B cell (primary cell): ENCODE results near the gene WTIP. TPM values are rescaled to one million over a fixed set of nuclear protein-coding genes. Genes with fewer than 3 reads are reported as not detected.

Source experiments
- ATAC-seq: fragments of 200-7000 bp; cut with Tn5 transposase; one replicate; pipeline ENCODE4 v1.10.0; 2021; ENCODE audit warnings: low read depth, mild to moderate bottlenecking, moderate number of reproducible peaks, moderate library complexity
- CTCF ChIA-PET: fragments of 350-600 bp; sonication (Branson Sonifier 250); formaldehyde crosslinking; loops from one replicate; lab custom pipeline; 2021; ENCODE audit warnings: antibody characterized with exemption, inconsistent platforms; lab: Charles Lee
- POLR2A ChIA-PET: fragments of 350-600 bp; sonication (Branson Sonifier 250); formaldehyde crosslinking; loops from one replicate; lab custom pipeline; 2021; ENCODE audit warnings: antibody characterized with exemption; lab: Charles Lee
- DNase-seq: peaks from one replicate; pipeline ENCODE4 v3.0.0; 2013
- H2AFZ ChIP-seq: 2 replicates; pipeline ENCODE4 v1.6.1; 2012; ENCODE audit warnings: mild to moderate bottlenecking, low read depth, low read length; ENCODE audit not compliant: insufficient read depth, poor library complexity, severe bottlenecking
- H3K27ac ChIP-seq, 2 donors: 1 replicate in 1 of 2; 2 replicates in 1 of 2; pipeline ENCODE4 v1.5.1; 2012 to 2013; ENCODE audit warnings: low read length in 2 of 2, mild to moderate bottlenecking in 2 of 2, moderate library complexity in 1 of 2
- H3K27me3 ChIP-seq, 4 experiments: fragments of 200-600 bp in 1 of 4; sonication (generic) in 1 of 4; replicated peaks in 1 of 4; 1 replicate in 2 of 4; 2 replicates in 2 of 4; pipeline versions ENCODE4 v1.6.1 to v1.7.0; 2013 to 2016; ENCODE audit warnings: low read length in 3 of 4, mild to moderate bottlenecking in 2 of 4, mixed read lengths in 1 of 4, moderate library complexity in 1 of 4; ENCODE audit not compliant: insufficient read depth in 4 of 4, control insufficient read depth in 3 of 4; ENCODE audit errors: control extremely low read depth in 1 of 4
- H3K36me3 ChIP-seq, 2 experiments: replicated peaks in 1 of 2; 1 replicate in 1 of 2; 2 replicates in 1 of 2; pipeline versions ENCODE4 v1.6.1 to v1.7.1; 2013; ENCODE audit warnings: low read length in 1 of 2; ENCODE audit not compliant: insufficient read depth in 2 of 2, control insufficient read depth in 1 of 2; ENCODE audit errors: control extremely low read depth in 1 of 2, extremely low read depth in 1 of 2
- H3K4me1 ChIP-seq, 2 donors: fragments of 200-600 bp in 1 of 2; sonication (generic) in 1 of 2; 1 replicate in 1 of 2; 2 replicates in 1 of 2; pipeline versions ENCODE4 v1.5.1 to v1.6.1; 2013 to 2017; ENCODE audit warnings: low read length in 2 of 2; ENCODE audit not compliant: control insufficient read depth in 2 of 2, insufficient read depth in 2 of 2
- H3K4me2 ChIP-seq: replicated peaks from 2 replicates; pipeline ENCODE3; 2012; ENCODE audit warnings: mild to moderate bottlenecking, low read depth, low read length; ENCODE audit not compliant: poor library complexity, severe bottlenecking
- H3K4me3 ChIP-seq, 5 experiments: fragments of 200-600 bp in 1 of 5; sonication (generic) in 1 of 5; 1 replicate in 3 of 5; 2 replicates in 2 of 5; pipeline versions ENCODE4 v1.5.1 to v1.7.0; 2011 to 2016; ENCODE audit warnings: low read length in 4 of 5, mild to moderate bottlenecking in 4 of 5, low read depth in 2 of 5, control low read depth in 1 of 5, moderate library complexity in 1 of 5; ENCODE audit not compliant: insufficient read depth in 1 of 5; ENCODE audit errors: control extremely low read depth in 1 of 5, extremely low read depth in 1 of 5
- H3K79me2 ChIP-seq: fragments of 200-600 bp; sonication (generic); one replicate; pipeline ENCODE4 v1.6.0; 2016; ENCODE audit warnings: low read length; ENCODE audit not compliant: control insufficient read depth, insufficient read depth
- H3K9ac ChIP-seq: fragments of 200-600 bp; sonication (generic); 2 replicates; pipeline ENCODE4 v1.6.1; 2017; ENCODE audit warnings: mild to moderate bottlenecking, low read length, moderate library complexity
- H3K9me3 ChIP-seq, 3 donors: one replicate each; pipeline versions ENCODE4 v1.6.1 to v1.7.1; 2013; ENCODE audit warnings: low read length in 2 of 3; ENCODE audit not compliant: control insufficient read depth in 2 of 3, insufficient read depth in 1 of 3; ENCODE audit errors: control extremely low read depth in 1 of 3
- H4K20me1 ChIP-seq: 2 replicates; pipeline ENCODE4 v1.6.0; 2012; ENCODE audit warnings: mild to moderate bottlenecking, low read length; ENCODE audit not compliant: insufficient read depth, control insufficient read depth, poor library complexity, severe bottlenecking
- H3K27ac Mint-ChIP-seq: one replicate; pipeline ENCODE4 v1.8.0; 2021; ENCODE audit warnings: mixed read lengths
- H3K27me3 Mint-ChIP-seq: one replicate; pipeline ENCODE4 v1.8.0; 2021; ENCODE audit warnings: mixed read lengths
- H3K4me1 Mint-ChIP-seq: one replicate; pipeline ENCODE4 v1.8.0; 2021; ENCODE audit warnings: mixed read lengths
- H3K4me3 Mint-ChIP-seq: one replicate; pipeline ENCODE4 v1.8.0; 2021; ENCODE audit warnings: mixed read lengths
- H3K9me3 Mint-ChIP-seq: one replicate; pipeline ENCODE4 v1.8.0; 2022; ENCODE audit warnings: mixed read lengths; ENCODE audit not compliant: insufficient read depth
- CTCF ChIP-seq: fragments of 200-600 bp; IDR thresholded peaks from one replicate; pipeline ENCODE4 v1.8.0; 2022; ENCODE audit warnings: antibody characterized with exemption, mild to moderate bottlenecking
- EZH2 ChIP-seq: IDR thresholded peaks from 2 replicates; pipeline ENCODE4 v1.6.1; 2012; ENCODE audit warnings: borderline replicate concordance, low read depth, mild to moderate bottlenecking, moderate library complexity, low read length; ENCODE audit not compliant: insufficient read depth, poor library complexity, severe bottlenecking
- WGBS: methylation state at CpG from one replicate; pipeline ENCODE4 v1.1.5; 2013; ENCODE audit warnings: missing lambda C conversion rate; ENCODE audit not compliant: insufficient coverage; 5-methylcytosine and 5-hydroxymethylcytosine counted together
- intact Hi-C: fragments of 100-400 bp; cut with micrococcal nuclease; formaldehyde crosslinking; loops from one replicate; pipeline ENCODE4 v1.10.0; 2022
- polyA plus RNA-seq: library from polyadenylated mRNA; depleted of rRNA; stranded (reverse); fragments of >200 nt; gene quantifications from 2 replicates; pipeline ENCODE4 v1.2.3, GENCODE V29; 2012
- total RNA-seq, 2 donors: library from RNA; stranded (reverse); fragments of 120-200 nt in 1 of 2; gene quantifications; 1 replicate in 1 of 2; 2 replicates in 1 of 2; pipeline versions ENCODE4 v1.2.3 to v1.2.4, GENCODE V29; 2013 to 2022

WTIP gene
- total and polyA plus RNA-seq, 2 donors (not counting 1 experiment from before 2014, with no cell fraction given), result 0.18 to 0.30 TPM

GRCh38 chr19:34457446-34457845 lies 24.1 kb upstream of the WTIP start:
- Histone ChIP-seq H3K4me2 (no peak overlapping the region), H3K4me3 (no peak overlapping the region), H4K20me1 (peaks cover 35% of the 10 kb centered on the region), H3K9ac (no peak overlapping the region), H3K36me3 (peaks cover 12 to 77% of the 10 kb centered on the region in 2 experiments), H3K9me3 (no peaks in the 10 kb centered on the region), H3K79me2 (peaks cover 23% of the 10 kb centered on the region), H2AFZ (no peak overlapping the region), H3K27me3 (no peaks in the 10 kb centered on the region), H3K4me1 (no peaks in the 10 kb centered on the region), H3K27ac (no peak overlapping the region)
- intact Hi-C loops, result no loop called here
- Mint-ChIP-seq H3K4me3 (no peak overlapping the region), H3K4me1 (no peaks in the 10 kb centered on the region), H3K27me3 (no peaks in the 10 kb centered on the region), H3K27ac (no peak overlapping the region), H3K9me3 (no peaks in the 10 kb centered on the region)
- ChIA-PET CTCF (interaction anchor here (1.1 kb wide), 1 partner anchor 111 kb away, joined by 4 read pairs; no protein-coding TSS in a partner anchor), POLR2A (no interaction called here)
- DNase-seq, result no peak
- TF ChIP-seq EZH2 (no peak), CTCF (no peak)
- ATAC-seq, result no peak
- WGBS, result no CpG with 5 or more reads among the region's 4 CpGs

- WGBS, result 100% methylated on average over 1 of the region's 5 CpGs
- Histone ChIP-seq H3K9me3 (no peaks in the 10 kb centered on the region), H3K4me2 (no peak overlapping the region), H3K9ac (no peak overlapping the region), H4K20me1 (peaks cover 35% of the 10 kb centered on the region), H3K4me1 (no peaks in the 10 kb centered on the region), H3K36me3 (peaks cover 12 to 76% of the 10 kb centered on the region in 2 experiments), H3K79me2 (peaks cover 23% of the 10 kb centered on the region), H2AFZ (no peak overlapping the region), H3K27me3 (no peaks in the 10 kb centered on the region), H3K4me3 (no peak overlapping the region), H3K27ac (no peak overlapping the region)
- TF ChIP-seq EZH2 (no peak), CTCF (no peak)
- no peaks in the 10 kb centered on the region for H3K9me3 Mint-ChIP-seq
- no peak for ATAC-seq
- ChIA-PET CTCF (no interaction called here), POLR2A (no interaction called here)
- intact Hi-C loops, result no loop called here
- no peak overlapping the region for H3K4me3 Mint-ChIP-seq
- no peak for DNase-seq
- H3K4me1 Mint-ChIP-seq, result no peaks in the 10 kb centered on the region
- no peak overlapping the region for H3K27ac Mint-ChIP-seq
- no peaks in the 10 kb centered on the region for H3K27me3 Mint-ChIP-seq
Measured at GRCh38 chr19:34458677-34459076, 22.9 kb upstream of the WTIP start.
